Stimulated activated CD4-positive, alpha-beta T cell treated with anti-CD3 and anti-CD28 coated beads, Interleukin-2, amount 100 ng/mL, for 4 hours (primary cell): ENCODE data around the gene SESN3.
A peak's percentile ranks its signal among the peaks of the same experiment; 100 is the strongest.
"Not testable (repeated sequence)": the region's sequence is repeated elsewhere in the genome, so short reads cannot be mapped to it uniquely, and the experiment has no call there.

ENCODE experiments used
- DNase-seq: peaks from one replicate; pipeline ENCODE4 v3.0.0-alpha.2; 2020; ENCODE audit warnings: low read depth

SESN3 gene

GRCh38 chr11:95150956-95151684, 79.9 kb downstream of the SESN3 start:
- peak; percentile 87 for DNase-seq

- no peak for DNase-seq
These were observed 81.2 kb downstream of the SESN3 start for GRCh38 chr11:95149651-95150364.

DNA sequence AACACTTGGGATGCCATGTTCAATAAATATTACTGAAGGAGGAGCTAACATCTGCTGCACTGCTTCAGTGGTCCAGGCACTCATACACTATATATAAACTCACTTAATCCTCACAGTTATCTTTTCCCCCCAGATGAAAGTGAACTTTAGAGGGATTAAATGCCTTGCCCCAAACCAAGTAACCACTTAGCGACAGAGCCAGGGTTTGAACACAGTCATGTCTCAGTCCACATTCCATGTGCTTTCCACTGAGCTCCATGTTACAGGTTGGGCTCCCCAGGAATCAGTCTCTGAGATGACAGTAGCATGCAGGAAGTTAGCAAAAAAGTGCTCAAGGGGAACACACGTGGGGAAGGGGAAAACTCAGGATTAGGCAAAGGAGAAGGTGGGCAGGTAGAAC, 82.1 kb downstream of the SESN3 start:
- DNase-seq, result no peak

DNA sequence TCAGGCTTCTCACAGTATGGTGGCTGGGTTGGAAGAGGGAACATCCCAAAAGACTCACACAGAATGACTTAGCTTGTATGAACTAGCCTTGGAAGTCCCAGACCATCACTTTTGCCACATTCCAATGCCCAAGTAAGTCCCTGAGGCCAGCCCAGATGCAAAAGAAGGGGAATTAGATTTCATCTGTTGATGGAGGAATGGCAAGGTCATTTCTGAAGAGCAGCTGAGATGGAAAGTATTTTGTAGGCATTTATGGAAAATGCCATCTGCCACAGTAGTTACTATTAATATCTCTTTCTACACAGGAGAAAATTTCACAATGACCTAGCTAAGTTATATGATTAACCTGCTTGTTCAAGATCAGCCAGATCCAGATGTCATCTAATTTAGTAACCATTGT, 82.6 kb downstream of the SESN3 start:
- no peak for DNase-seq

- DNase-seq, result no peak
These were observed 83.6 kb downstream of the SESN3 start for GRCh38 chr11:95147364-95147905.

DNA sequence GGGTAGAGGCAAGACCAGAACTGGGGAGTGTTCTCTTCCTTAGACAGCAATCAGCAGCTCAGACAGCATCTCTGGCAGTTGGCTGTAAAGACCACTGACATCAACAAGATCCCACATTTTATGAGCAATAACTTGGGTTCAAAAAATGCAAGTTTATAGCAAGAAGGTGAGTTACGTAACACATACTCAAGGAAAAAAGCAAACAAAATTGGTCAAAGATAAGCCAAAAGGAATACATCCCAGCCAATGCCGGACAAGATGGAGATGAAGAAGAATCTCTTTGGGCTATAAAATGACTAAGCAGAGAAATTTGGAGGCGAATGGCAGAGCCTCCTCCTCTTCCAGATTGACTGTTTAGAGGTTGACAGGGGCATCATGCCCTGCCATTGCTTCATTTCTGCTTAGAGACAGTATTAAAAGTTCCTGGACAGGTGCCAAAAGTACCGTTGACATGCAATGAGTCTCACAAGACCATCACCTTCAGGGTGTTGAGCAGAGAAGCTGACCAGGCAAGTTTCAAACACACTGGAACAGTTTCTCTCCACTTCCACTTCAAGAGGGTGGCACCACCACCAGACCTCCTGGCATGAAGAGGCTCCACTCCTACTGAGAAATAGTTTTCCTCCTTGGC, 85.5 kb downstream of the SESN3 start:
- no peak for DNase-seq

- no peak for DNase-seq
These were observed 86.4 kb downstream of the SESN3 start for GRCh38 chr11:95144313-95145235.

DNA sequence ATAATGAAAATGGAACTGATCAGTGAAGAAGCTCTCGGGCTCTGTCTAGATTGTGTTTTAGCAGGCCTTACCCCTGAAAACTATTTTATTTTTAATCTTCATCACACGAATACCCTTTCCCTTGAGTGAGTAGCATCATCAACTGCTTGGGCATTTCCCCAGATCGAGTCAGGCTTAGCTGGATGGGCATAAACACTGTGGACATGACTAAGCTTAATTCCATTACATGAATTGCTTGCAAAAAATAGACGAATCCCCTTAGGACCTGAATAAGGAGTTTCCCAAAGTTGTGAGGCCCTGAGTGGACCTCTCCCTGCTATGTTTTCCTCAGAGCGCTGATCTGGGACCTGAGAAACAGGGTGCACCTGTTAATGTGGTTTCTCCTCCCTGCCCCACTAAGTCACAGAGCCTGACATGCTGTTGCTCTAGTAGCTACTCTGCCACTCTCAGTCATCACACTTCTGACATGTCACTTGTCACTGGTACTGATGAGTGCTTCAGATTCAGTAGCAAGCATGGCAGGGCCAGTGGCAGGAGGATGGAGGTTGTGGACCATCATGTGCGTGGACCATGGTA, 87.8 kb downstream of the SESN3 start:
- no peak for DNase-seq

DNA sequence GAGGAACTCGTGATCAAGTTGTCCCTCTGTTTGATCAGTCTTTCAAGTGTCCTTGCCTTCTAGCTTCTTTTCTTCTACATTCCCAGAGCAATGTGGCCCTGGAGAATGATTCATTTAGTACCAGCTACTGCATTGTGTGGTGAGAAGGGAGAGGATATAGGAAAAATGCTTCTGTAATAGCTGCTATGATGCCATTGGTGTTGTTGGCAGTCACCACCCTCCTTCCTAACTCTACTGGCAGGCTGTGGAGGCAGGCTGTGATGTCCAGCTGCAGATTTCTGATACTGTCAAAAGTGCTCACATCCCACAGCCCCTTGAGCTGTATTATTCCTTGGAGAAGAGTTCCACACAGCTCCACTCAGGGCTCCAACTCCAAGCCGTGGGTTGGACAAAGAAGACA, 88.6 kb downstream of the SESN3 start:
- DNase-seq, result no peak

DNA sequence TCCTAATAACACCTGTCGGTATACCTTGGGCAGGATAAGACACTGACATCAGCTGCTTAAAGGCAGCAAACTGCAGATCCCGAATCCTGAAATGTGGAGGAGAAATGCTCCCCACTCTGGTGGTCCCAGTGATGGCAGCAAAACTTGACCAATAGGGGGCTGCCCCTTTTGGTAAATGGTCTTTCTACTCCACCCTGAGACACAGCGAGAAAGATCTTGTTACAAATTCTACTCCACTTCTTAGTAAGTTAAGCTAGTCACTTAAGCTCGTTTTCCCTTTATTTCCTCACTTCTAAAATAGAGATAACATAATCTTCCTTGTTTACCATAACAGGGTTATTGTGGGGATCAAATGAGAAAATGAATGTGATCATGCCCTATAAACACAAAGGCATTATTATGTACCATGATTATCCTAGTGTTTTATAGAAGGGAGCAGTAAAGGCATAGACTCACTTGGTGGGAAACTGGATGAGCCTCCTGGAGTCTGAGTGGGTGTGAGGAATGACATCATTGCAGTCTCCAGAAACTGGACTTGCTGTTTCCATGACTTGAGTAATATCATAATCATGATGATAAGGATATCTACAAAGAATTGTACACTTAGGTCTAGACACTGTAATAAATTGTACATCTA, 90.5 kb downstream of the SESN3 start:
- no peak for DNase-seq

GRCh38 chr11:95138448-95138847, 92.6 kb downstream of the SESN3 start:
- DNase-seq, result no peak

GRCh38 chr11:95137299-95137698, 93.7 kb downstream of the SESN3 start:
- no peak for DNase-seq

- not testable (repeated sequence) for DNase-seq
These were observed 94.3 kb downstream of the SESN3 start for GRCh38 chr11:95136747-95137146.

GRCh38 chr11:95135880-95136279, 95.1 kb downstream of the SESN3 start:
- DNase-seq, result no peak

DNA sequence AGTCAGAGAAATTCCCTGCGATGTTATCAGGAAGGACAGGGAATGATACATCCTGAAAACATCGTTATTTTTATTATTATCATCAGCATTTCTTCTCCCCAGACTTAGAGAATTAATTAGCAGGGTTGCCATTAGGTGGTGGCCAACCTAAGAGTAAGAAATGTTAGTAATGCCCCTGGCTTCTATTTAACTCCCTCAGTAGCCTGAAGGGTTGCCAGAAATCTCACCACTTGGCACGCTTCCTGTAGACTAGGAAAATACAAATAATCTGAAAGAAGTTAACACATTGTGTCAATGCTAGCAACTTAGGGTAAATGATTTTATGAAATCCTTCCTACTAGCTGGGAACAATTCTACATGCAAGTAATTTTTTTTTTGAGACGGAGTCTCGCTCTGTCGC, 95.8 kb downstream of the SESN3 start:
- DNase-seq, result no peak

GRCh38 chr11:95134491-95134890, 96.5 kb downstream of the SESN3 start:
- no peak for DNase-seq

DNA sequence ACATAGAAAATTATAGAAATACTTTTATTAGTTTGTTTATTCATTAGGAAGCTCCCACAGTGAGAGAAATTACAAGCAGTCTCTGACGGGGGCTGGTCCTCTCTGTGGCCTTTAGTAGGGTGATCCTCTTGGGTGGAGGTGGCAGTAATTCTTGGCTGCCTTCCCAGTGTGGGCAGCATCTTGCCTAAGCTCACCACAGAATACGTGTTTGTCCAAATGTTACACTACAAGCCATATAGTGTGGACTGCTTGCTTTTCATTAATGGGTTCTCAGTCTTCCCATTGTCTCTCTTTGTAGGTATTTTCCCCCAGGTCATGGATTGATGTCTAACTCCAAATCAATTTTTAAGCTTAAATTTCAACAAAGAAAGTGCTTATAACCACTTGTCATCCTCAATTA, 98.0 kb downstream of the SESN3 start:
- DNase-seq, result no peak

GRCh38 chr11:95128602-95129001, 102.4 kb downstream of the SESN3 start:
- no peak for DNase-seq

DNA sequence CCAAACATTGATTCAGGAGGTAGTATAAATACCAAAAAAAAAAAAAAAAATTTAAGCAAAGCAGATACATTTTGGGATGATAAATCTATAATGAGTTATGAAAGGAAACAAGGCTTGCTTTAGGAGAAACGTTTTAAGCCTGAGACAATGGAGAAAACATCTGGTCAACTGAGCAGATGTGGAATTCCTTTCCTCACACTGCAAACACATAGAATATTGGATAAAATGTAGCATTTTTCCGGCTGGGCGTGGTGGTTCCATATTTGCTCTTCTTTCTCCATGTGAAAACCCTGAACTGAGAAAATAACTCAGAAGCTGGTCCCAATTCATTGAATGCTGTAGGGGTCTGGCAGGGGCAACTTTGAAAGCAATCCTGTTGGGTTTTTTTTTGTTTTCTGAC, 107.4 kb downstream of the SESN3 start:
- no peak for DNase-seq

DNA sequence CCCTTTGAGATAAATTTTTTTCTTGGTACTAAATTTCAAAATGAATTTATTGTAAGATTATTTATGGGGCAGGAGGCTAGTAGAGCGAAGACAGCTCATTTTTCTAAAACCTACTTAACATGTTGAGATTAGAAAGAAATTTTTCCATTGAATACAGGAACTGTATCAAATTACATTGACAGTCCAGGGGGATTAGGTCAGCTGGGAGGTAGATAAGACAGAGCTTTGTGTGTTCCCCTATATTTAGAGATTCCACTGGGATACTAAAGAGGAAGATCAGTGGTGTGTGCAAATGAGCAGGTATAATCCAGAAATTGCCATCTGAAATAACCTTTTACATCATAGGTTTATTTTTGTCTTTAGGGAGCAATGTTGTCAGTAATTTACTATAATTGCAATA, 109.3 kb downstream of the SESN3 start:
- no peak for DNase-seq
